Fibroblast of skin of left quadriceps (primary cell): ENCODE measurements around the gene MT1F.
"Not testable (repeated sequence)": the region's sequence is repeated elsewhere in the genome, so short reads cannot be mapped to it uniquely, and the experiment has no call there.

ENCODE experiments used
- DNase-seq, 2 experiments: peaks; one replicate each; pipeline ENCODE4 v3.0.0-alpha.2; 2013; ENCODE audit warnings: low read depth in 2 of 2

The MT1F gene

GRCh38 chr16:56645311-56645710 is 12.4 kb upstream of the MT1F start:
- no peak for DNase-seq

GRCh38 chr16:56645838-56646237 is 11.9 kb upstream of the MT1F start:
- DNase-seq = no peak

DNA sequence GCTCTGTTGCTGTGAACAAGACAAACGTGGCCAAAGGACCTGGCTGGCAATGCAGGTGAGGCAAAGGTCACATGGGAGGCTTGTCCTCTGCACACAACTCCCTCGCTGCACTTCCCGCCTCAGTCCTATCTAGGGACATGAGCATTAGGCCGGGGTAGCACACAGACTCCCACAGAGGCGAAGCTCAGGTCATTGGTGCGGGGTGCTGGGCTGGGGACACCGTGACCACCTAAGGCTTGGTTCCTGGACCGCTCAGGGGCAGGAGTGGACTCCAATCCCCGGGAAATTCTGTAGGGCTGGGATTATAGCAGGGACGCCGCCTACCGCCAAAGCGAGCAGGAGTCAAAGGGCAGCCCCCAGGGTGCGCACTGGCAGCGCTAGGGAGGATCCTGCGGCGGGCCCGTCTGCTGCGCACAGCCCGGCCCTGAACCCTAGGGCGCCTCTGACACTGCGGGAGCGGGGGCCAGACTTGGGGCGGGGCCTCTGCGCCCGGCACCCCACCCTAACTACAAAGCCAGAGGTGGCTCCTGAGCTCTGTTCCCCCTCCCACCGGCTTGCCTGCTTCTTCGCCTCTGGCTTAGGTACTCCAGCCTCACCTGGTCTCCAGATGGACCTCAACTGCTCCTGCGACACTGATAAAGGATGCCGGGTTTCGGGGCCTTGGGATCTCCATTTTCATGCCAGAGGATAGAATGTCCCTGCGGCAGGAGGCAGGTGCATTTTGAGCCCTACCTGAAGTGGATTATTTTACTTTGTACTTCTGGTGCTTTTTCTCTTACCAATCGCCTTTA is 9.9 kb upstream of the MT1F start:
- DNase-seq = no peak

DNA sequence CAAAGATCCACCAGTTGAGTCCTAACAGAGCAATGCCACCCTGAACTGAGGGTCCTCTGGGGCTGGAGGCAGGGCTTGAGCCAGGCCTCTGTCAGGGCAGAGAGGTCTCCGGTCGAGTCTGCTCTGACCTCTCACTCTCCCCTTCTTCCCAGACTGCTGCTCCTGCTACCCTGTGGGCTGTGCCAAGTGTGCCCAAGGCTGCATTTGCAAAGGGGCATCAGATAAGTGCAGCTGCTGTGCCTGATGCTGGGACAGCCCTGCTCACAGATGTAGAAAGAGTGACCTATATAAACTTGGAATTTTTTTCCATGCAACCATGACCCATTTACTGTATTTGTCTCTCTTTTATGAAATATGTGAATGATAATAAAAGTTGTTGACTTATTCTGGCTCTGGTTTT is 8.5 kb upstream of the MT1F start:
- no peak for DNase-seq

GRCh38 chr16:56649820-56650219 is 7.9 kb upstream of the MT1F start:
- DNase-seq = no peak

DNA sequence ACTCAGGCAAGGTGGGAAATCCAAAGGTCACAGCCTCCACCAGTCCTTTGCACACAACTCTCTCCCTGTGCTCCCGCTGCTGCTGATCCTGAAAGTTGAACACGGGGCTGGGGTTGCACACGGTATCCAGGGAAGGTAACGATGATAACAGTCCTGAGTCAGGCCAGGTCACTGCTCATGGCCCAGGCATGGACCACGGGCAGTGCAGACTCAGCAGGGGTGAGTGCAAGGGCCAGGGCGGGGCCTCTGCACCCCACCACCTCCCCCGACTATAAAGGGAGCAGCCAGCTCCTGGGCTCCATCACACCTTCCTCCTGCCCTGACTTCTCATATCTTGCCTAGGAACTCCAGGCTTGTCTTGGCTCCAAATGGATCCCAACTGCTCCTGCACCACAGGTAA is 6.2 kb upstream of the MT1F start, which contains the start of gene MT1B:
Gene MT1B, plus strand, starts transcription at position 301 of the 400 bp plus-strand sequence. Its CDS starts 68 bp downstream, at position 369.
- no peak for DNase-seq

GRCh38 chr16:56652600-56652999 is 5.2 kb upstream of the MT1F start:
- no peak for DNase-seq

- DNase-seq = no peak
Measured at GRCh38 chr16:56653218-56653617, 4.5 kb upstream of the MT1F start.

DNA sequence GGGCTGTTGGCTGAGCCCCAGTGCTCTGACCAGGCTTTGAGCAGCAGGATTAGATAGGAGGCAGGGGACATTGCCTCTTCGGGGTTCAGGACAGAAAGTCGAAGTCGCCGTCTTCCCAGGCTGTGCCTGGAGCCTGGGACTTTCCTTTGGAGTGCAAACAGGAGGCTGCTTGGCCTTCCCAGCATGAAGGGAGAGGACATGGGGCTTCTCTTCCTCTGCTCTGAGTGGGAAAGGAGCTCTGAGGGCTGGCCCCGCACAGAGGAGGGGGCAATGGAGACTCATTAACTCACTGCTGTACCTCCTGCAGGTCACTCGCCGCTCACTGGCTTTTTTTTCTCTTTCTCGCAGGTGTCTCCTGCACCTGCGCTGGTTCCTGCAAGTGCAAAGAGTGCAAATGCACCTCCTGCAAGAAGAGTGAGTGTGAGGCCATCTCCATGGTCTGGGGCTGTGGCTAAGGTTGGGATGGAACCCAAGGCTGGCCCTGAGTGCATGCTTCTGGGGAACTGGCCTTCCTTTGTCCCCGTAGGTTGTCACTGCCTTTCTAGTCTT is 642 bp downstream of the MT1F start:
- no peak for DNase-seq

DNA sequence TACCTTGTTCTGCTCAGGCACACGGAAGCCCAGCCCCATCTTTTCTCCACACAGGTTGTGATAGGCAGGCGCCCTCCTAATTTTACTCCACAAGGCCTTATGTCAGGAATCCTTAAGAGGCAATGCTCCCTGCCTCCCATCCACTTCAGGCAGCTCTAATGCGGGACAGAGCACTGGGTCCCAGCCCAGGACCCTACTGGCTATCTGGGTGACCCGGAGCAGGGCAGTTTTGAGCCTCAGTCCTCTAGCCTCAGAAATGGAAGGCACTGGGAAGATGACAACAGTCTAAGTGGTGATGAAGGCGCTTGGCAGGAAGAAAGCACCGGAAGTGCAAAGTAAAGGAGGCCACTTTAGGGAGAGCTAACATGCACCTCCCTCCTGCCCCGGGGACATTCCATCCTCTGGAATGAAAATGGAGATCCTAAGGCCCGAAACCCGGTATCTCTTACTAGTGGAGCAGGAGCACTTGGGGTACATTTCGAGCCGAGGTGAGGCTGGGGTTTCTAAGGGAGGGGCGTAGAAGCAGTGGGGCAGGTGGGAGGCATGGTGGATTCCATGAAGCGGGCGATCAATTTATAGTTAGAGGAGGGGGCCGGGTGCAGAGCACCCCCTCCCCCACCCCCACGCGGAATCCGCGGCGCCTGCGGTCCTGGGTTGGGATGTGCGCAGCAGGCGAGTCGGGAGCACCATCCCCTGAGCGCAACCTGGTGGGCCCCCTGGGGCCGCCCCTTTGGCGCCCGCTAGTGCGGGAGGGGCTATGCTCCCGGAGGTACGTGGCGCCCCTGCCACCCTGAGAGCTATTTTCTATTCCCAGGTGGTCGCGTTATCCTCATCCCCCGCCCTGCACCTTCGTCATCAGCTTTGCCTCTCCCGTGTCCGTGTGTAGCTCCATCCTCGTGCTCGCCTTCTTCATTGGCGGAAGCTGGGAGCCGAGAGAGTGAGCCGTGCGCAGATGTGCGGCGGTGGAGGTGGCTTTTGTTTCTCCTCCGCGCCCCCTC is 4.9 kb downstream of the MT1F start:
- DNase-seq = no peak

GRCh38 chr16:56664506-56664905 is 6.7 kb downstream of the MT1F start:
- DNase-seq = no peak

DNA sequence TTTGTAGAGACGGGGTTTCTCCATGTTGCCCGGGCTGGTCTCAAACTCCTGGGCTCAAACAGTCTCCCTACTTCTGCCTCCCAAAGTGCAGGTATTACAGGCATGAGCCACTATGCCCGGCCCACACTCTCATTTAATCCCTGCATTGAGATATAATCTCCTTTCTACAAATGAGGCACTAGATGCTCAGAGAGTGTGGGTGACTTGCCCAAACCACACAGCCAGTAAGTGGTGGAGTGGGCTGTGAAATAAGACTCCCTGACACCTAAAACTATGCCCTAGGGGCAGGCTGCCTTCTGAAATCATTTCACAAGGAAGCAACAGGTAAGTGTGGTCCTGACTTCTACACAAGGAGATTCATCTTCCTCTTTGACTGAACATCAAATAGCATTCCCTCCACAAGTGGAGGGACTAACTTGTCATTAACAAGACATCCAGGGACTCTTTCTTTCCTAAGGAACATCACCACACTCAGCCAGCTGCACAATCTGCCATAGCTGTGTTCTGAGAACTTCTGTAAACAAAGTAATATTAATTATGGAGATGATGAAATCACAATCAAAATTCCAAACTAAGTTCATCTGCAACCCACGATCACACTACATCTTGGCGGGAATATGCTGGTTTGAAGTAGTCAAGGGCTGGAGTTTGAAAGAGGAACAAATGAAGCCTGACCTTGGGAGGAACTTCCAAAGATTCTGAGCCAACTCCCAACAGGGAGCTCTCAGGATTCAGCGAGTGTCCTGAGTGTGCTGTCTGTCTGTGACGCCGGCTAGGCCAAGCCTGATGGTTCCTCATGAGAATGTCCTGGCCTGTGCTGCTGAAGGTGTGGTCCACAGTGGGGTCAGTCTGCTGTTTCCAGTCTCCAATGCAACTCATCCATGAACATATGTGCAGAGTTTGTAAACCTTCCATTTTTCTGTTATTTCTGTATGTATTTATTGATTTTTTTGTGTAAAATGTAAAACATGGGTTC is 7.8 kb downstream of the MT1F start:
- not testable (repeated sequence) for DNase-seq

GRCh38 chr16:56667581-56668571 is 10.1 kb downstream of the MT1F start, which contains the start of gene MT1G:
MT1G (minus strand) TSS chr16:56668065; CDS start chr16:56667993, 72 bp downstream.
- DNase-seq = no peak

DNA sequence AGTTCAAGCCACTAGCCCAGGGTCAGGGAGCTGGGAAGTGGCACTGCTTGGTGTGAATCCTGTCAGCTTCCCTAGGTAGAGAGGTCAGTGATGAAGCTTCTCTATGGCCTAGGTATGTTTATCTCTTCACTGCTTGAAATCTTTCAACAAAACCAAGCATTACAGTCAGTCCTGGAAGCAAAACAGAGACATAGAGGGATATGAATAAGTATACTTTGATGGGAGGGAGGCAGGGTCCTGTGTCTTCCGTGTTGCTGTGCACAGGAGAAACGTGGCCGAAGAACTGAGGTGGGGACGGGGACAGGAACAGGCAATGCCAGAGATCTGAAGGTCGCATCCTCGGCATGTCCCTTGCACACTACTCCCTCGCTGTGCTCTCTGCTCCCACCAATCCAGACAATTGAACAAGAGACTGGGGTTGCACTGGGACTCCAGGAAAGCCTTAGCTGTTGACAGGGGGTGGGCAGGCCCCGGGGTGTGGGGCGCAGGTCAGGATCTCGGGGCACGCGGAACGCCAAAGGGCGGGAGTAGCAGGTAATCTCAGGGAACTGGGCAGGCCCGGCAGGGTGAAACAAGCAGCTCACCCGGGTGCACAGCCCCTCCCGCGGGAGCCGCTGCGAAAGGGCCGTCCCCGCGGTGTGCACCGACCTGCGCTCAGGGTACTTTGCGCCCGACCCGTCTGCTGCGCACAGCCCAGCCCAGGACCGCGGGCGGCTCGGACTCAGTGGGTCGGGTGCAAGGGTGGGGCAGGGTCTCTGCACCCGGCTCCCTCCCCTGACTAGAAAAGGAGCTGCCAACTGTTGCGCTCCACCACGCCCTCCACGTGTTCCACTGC is 11.5 kb downstream of the MT1F start, which contains the start of gene MT1H:
Gene MT1H, plus strand, starts transcription at position 810 of the 835 bp plus-strand sequence. CDS start 71 bp downstream, outside the sequence.
- DNase-seq = no peak

DNA sequence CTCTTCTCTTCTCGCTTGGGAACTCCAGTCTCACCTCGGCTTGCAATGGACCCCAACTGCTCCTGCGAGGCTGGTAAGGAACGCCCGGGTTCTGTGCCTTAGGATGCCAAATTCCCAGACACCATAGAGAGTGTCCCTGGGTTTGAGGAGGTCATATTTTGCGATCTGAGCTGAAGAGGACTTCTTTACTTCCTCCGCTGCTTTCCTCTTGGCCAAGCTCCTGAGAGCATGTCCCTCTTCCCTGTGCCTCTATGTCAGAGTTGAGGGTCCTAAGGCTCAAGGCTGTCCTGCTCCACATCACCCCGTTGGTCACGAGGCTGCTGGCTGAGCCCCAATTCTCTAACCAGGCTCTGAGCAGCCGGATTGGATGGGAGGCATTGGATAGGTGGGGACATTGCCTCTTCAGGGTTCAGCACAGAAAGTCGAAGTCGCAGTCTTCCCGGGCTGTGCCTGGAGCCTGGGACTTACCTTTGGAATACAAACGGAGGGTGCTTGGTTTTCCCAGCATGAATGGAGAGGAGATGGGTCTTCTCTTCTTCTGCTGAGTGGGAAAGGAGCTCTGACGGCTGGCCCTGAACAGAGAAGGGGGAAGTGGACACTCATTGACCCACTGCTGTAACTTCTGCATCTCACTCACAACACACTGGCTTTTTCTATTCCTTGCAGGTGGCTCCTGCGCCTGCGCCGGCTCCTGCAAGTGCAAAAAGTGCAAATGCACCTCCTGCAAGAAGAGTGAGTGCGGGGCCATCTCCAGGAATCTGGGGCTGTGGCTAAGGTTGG is 12.3 kb downstream of the MT1F start:
- DNase-seq = no peak

DNA sequence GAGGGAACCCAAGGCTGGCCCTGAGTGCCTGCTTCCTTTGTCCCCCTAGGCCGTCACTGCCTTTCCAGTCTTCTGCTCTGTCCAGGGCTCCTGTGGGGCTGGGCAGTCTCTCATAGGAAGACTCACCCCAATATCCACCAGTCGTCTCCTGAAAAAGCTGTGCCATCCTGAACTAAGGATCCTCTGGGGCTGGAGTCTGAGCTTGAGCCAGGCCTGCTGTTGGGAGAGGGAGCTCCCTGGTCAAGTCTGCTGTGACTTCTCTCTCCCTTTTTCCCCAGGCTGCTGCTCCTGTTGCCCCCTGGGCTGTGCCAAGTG is 12.8 kb downstream of the MT1F start:
- DNase-seq = no peak

- DNase-seq = not testable (repeated sequence)
Measured at GRCh38 chr16:56671691-56672090, 13.9 kb downstream of the MT1F start.

DNA sequence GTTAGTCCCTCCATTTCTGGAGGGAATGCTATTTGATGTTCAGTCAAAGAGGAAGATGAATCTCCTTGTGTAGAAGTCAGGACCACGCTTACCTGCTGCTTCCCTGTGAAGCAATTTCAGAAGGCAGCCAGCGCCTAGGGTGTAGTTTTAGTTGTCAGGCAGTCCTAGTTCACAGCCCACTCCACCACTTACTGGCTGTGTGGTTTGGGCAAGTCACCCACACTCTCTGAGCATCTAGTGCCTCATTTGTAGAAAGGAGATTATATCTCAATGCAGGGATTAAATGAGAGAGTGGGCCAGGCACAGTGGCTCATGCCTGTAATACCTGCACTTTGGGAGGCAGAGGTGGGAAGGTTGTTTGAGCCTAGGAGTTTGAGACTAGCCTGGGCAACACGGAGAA is 14.4 kb downstream of the MT1F start:
- DNase-seq = not testable (repeated sequence)
